ENCODE data around the gene CLASP1.
"Not testable (repeated sequence)": the region's sequence is repeated elsewhere in the genome, so short reads cannot be mapped to it uniquely, and the experiment has no call there.

CLASP1 gene

DNA sequence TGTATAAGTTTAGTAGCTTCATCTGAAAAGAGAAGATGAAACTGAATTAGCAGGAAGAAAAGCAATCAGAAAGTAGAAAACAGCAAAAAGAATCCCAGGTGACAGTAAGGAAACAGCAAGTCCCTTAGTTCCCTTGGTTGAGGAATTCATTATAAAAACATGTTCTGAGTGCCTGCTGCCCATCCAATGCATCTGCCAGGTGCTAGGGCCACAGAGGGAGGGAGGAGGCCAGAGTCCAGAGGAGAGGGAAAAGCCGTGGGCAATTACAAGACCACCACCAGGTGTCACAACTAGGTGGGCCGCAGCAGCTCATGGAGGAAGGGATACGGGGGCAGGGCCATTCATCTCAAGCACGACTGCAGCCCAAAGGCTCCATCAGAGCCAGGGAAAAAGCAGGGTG is 308.3 kb downstream of the CLASP1 start:
- no peak for DNase-seq

DNA sequence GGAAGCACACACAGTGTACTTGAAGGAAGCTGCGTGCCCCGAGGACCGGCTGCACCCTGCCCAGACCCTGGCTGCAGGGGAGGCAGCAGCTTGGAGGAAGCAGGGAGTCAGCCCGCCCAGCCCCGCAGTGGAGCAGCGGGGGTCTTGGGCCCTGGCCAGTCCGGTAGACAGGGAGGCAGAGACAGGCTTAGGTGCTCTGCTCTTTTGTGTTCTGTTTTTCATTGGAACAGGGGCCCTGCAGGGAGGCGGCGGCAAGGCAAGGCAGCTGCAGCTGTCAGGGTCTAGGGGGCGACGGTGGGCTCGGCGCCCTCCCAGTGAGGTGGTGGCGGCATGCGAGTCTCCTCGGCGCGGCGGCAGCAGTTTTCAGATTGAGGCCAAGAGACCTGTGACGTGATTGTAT is 311.0 kb downstream of the CLASP1 start:
- no peak for DNase-seq

GRCh38 chr2:121336528-121337294 is 312.6 kb downstream of the CLASP1 start:
- DNase-seq = no peak

GRCh38 chr2:121335294-121336290 is 313.7 kb downstream of the CLASP1 start:
- no peak for DNase-seq

GRCh38 chr2:121334581-121335293 is 314.5 kb downstream of the CLASP1 start:
- DNase-seq = no peak

DNA sequence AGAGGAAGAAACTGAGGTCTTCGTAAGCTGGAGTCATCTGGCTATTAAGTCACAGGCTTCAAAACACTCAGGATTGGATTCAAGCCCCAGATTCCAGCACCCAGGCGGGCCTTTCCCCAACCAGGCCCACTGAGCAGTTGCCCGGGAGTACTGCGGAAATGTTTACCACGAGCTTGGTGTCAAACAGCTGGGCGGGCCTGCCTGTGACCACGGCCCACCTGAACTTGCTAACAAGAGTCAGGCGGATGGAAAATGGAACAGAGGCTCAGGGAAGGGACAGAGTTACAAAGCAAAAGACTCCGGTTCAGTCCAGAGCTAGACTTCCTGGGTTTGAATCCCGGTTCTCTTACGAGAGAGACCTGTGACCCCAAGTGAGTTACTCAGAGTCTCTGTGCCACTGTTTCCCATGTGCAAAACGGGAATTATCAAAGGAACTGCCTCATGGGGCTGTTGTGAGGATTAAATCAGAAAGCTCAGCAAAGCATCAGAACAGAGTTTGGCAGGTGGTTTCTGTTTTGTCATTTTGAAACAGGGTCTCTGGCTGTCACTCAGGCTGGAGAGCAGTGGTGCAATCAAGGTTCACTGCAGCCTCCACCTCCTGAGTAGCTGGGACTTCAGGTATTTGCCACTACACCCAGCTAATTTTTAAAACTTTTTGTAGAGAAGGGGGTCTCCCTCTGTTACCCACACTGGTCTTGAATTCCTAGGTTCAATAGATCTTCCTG is 315.3 kb downstream of the CLASP1 start:
- no peak for DNase-seq

DNA sequence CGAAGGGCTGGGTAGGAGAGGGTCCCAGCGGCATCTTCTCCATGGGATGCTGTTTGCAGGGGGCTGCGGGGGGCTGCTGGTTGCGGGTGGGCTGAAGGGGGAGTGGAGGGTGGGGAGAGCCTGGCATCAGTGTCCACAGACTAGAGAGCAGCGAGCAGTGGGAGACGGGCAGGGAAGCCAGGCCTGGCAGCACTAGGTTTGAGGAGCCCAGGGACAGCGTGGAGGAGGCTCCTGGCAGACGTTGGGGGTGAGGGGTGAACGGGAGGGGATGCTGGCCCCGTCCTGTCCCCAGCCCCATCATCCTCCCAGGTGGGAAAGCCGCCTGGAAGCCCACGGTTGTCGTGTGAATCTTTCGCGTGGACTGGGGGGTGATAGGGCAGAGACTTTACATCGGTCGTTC is 316.0 kb downstream of the CLASP1 start:
- no peak for DNase-seq

- not testable (repeated sequence) for DNase-seq
Measured at GRCh38 chr2:121331324-121331723, 317.9 kb downstream of the CLASP1 start.

- no peak for DNase-seq
Measured at GRCh38 chr2:121330921-121331320, 318.3 kb downstream of the CLASP1 start.

DNA sequence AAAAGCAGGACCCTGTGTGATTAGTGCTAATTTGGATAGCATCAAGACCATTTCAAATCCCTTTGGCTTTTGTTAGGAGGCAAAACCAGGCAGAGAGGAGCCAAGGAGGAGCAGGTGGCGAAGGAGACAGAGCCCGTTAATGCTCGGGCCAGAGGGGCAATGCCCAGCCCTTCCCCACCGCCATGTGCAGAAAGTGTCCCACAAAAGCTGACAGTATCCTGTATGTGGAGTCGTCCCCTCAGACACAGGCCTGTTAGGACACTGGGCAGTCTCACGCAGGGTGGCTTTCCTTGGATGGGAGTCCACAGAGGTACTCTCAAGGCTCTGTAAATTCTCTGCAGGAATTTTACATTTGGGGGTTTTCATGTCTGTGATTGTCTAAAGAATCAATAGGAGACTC is 319.5 kb downstream of the CLASP1 start:
- no peak for DNase-seq

GRCh38 chr2:121326628-121327027 is 322.6 kb downstream of the CLASP1 start:
- no peak for DNase-seq

GRCh38 chr2:121324601-121325000 is 324.7 kb downstream of the CLASP1 start:
- no peak for DNase-seq

- no peak for DNase-seq
Measured at GRCh38 chr2:121321476-121321875, 327.8 kb downstream of the CLASP1 start.

- DNase-seq = no peak
Measured at GRCh38 chr2:121319941-121320340, 329.3 kb downstream of the CLASP1 start.

DNA sequence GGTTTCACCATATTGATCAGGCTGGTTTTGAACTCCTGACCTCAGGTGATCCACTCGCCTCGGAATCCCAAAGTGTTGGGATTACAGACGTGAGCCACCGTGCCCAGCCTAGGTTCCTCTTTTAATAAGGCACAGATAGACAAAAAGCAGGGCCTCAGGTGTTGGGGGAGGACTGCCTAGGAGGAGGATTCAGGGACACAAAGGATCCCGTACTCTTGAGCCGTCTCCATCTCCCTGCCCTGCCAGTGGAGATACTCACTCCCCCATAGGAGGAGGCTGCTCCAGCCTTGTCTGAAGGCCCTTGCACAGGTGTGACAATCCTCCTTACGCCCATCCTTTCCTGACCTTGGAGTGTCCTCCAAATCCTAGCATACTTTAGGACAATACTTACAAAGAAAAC is 332.3 kb downstream of the CLASP1 start:
- DNase-seq = no peak

GRCh38 chr2:121313701-121314100 is 335.6 kb downstream of the CLASP1 start:
- DNase-seq = not testable (repeated sequence)

DNA sequence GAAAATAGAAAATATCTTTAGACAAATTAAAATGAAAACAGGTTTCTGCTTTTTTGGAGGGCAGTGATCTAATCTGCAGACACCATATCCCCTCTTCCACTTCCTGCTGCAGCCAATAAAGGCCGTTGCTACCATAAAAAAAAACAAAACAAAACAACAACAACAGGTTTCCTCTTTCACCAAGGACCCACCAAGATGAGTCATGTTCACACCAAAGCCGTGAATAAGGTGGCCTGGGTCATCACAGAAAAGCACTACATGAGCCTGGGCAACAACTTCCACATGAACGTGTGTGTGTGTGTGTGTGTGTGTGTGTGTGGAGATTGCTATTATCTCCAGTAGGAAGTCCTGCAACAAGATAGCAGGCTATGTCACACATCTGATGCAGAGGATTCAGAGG is 339.5 kb downstream of the CLASP1 start:
- DNase-seq = peak; percentile 25

- DNase-seq = no peak
Measured at GRCh38 chr2:121309323-121309722, 339.9 kb downstream of the CLASP1 start.

DNA sequence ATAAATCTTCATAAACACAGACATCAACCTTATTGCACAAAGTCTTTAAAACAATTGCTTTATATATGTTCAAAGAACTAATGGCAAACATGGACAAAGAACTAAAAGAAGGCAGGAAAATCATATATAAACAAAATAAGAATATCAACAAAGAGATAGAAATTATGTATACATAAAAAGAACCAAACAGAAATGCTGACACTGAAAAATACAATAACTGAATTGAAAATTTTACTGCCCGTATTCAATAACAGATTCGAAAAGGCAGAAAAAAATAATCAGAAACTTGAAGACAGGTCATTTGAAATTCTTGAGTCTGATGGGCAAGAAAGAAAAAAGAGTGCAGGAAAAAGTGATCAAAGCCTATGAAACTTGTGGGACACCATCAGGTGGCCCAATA is 342.2 kb downstream of the CLASP1 start:
- DNase-seq = no peak

- no peak for DNase-seq
Measured at GRCh38 chr2:121304941-121305340, 344.3 kb downstream of the CLASP1 start.

DNA sequence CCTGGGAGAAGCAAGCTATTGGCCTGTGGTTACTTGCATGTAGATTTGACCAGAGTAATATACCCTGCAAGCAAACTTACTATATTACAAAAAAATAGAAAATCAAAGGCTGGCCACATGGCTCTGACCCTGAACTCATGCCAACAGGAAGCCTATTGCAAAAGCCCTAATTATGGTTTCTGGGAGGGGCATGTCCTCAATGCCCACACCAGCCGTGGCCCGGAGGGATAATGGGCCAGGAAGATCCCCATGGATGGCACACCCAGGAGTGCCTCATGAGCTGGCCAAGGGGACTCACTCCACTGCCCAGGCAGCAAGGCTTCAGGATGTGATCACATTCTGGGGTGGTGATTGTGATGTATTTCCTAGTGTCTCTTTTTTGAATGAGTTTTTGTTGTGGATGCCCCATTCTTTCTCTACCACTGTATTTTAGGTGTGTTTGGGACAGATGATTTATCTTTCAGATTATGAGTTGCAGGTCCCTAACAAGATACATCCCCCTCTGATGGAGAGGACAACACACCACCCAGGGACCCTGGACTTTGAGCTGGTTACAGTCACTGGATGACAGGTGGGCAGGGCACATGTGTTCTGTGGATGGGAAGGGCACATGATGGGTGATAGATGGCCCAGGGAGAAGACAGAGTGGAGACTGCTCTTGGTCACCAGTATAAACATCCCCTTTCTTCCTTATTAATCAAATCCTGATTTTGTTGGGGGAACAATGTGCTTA is 345.6 kb downstream of the CLASP1 start:
- DNase-seq = no peak

DNA sequence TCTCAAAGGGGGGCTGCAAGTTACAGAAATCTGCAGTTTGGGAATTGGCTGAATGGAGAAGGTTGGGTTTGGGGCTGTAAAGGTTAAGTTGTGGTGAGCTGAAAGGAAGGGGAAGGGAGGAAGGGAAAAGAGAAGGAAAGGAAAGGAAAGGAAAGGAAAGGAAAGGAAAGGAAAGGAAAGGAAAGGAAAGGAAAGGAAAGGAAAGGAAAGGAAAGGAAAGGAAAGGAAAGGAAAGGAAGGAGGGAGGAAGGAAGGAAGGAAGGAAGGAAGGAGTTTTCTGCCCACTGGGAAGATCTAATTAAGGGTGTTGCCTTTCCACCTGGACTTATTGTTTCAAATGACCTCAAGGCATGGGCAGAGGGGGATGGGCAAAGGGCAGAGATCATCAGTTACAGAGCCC is 348.1 kb downstream of the CLASP1 start:
- not testable (repeated sequence) for DNase-seq

Measured in hematopoietic multipotent progenitor cell treated with erythropoietin and hydrocortisone succinate and interleukin-3 and kit ligand, for 6 days (in vitro differentiated cells).